Activated naive CD8-positive, alpha-beta T cell treated with anti-CD3 and anti-CD28 coated beads, Interleukin-2, amount 10 ng/mL, durations not matched to agents 7 days and 5 days (primary cell): ENCODE data around the gene GLCE. TPM values are rescaled to one million over a fixed set of nuclear protein-coding genes. Genes with fewer than 3 reads are reported as not detected.
"Not testable (repeated sequence)": the region's sequence is repeated elsewhere in the genome, so short reads cannot be mapped to it uniquely, and the experiment has no call there.

Experiments used
- ATAC-seq: fragments of 150-1000 bp; cut with Tn5 transposase; one replicate; pipeline ENCODE4 v1.10.0; 2021; ENCODE audit warnings: low read depth, moderate library complexity
- POLR2A ChIA-PET: fragments of 350-600 bp; sonication (Branson Sonifier 250); formaldehyde crosslinking; loops from one replicate; lab custom pipeline; 2021; ENCODE audit warnings: antibody characterized with exemption; lab: Charles Lee
- DNase-seq: peaks from one replicate; pipeline ENCODE4 v3.0.0; 2021
- H3K27ac Mint-ChIP-seq: one replicate; pipeline ENCODE4 v1.8.0; 2022; ENCODE audit warnings: mild to moderate bottlenecking, mixed read lengths
- H3K27me3 Mint-ChIP-seq: one replicate; pipeline ENCODE4 v1.8.0; 2022; ENCODE audit warnings: mild to moderate bottlenecking, moderate library complexity, mixed read lengths
- H3K36me3 Mint-ChIP-seq: one replicate; pipeline ENCODE4 v1.8.0; 2021; ENCODE audit warnings: mild to moderate bottlenecking, mixed read lengths
- H3K4me1 Mint-ChIP-seq: one replicate; pipeline ENCODE4 v1.8.0; 2021; ENCODE audit warnings: mixed read lengths
- H3K4me3 Mint-ChIP-seq: one replicate; pipeline ENCODE4 v1.8.0; 2022; ENCODE audit warnings: mild to moderate bottlenecking, moderate library complexity, mixed read lengths
- H3K9me3 Mint-ChIP-seq: one replicate; pipeline ENCODE4 v1.8.0; 2021; ENCODE audit warnings: mixed read lengths
- total RNA-seq, 2 experiments: library from RNA; stranded (reverse); gene quantifications; one replicate each; pipeline ENCODE4 v1.2.3, GENCODE V29; 2021

Gene GLCE
- total RNA-seq, 2 experiments from 2014 or later: 4.1 to 4.7 TPM

GRCh38 chr15:69156736-69157381 is 3.6 kb upstream of the GLCE start:
- no peak for ATAC-seq
- no peak overlapping the region for H3K27ac Mint-ChIP-seq
- H3K36me3 Mint-ChIP-seq: no peaks in the 10 kb centered on the region
- POLR2A ChIA-PET: no interaction called here
- H3K4me3 Mint-ChIP-seq: no peak overlapping the region
- peaks cover 11% of the 10 kb centered on the region for H3K4me1 Mint-ChIP-seq
- DNase-seq: no peak
- no peaks in the 10 kb centered on the region for H3K9me3 Mint-ChIP-seq
- peaks cover 35% of the 10 kb centered on the region for H3K27me3 Mint-ChIP-seq

DNA sequence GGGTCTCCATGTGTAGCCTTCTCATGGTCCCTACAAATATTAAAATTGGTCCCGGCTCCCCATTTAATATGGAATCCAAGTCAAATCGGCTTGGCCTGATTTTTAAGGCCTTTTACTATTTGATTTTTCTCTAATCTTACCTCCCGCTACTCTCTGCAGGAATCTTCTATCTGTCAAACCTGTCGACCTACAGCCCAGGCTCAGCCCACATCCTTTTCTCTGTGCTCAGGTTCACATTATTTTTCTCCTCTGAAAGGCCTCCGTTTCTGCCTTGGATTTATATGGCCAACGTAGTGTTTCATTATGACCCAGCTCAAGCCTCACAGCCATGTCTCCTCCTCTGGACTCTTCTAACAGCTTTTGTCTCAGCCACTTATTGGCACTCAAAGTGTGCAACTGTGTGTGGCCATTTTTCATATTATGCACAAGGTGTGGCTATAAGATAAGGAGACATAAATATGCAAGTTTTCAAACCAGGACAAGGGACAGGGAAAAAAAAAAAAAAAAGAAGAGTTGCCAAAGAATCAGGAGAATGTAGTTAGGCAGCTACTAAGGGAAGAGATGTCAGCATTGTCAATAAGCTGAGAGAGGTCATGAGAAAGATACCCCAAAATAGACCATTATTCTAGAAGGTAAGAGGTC is 2.1 kb upstream of the GLCE start:
- Mint-ChIP-seq H3K9me3 (no peaks in the 10 kb centered on the region), H3K27ac (no peak overlapping the region), H3K4me1 (peaks cover 12% of the 10 kb centered on the region), H3K27me3 (peaks cover 34% of the 10 kb centered on the region), H3K4me3 (no peak overlapping the region), H3K36me3 (no peaks in the 10 kb centered on the region)
- POLR2A ChIA-PET: no interaction called here
- no peak for ATAC-seq
- no peak for DNase-seq

DNA sequence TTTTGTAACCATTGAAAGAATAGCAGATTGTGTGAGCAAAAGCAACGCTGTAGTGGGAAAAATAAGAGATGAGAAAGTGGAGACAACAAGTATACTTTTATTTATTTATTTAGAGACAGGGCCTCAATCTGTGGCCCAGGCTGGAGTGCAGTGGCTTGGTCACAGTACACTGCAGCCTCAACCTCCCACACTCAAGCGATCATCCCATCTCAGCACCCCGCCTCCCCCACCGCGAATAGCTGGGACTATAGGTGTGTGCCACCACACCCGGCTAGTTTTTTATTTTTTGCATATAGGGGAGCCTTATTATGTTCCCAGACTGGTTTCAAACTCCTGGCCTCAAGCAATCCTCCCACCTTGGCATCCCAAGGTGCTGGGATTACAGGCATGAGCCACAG is 1.6 kb upstream of the GLCE start:
- POLR2A ChIA-PET: no interaction called here
- Mint-ChIP-seq H3K9me3 (no peaks in the 10 kb centered on the region), H3K36me3 (no peaks in the 10 kb centered on the region), H3K27ac (no peak overlapping the region), H3K4me1 (peaks cover 12% of the 10 kb centered on the region), H3K4me3 (peak overlapping the region; percentile 31), H3K27me3 (peaks cover 34% of the 10 kb centered on the region)
- DNase-seq: no peak
- no peak for ATAC-seq

- POLR2A ChIA-PET: interaction anchor here (0.7 to 1.4 kb wide), 3 partner anchors 51 to 939 kb away, joined by 3 read pairs; no protein-coding TSS in a partner anchor
- no peaks in the 10 kb centered on the region for H3K36me3 Mint-ChIP-seq
- no peak for DNase-seq
These were observed 662 bp upstream of the GLCE start for GRCh38 chr15:69159805-69160140.

GRCh38 chr15:69161079-69161877 is 843 bp downstream of the GLCE start:
- Mint-ChIP-seq H3K36me3 (no peaks in the 10 kb centered on the region), H3K27ac (peak overlapping the region; percentile 71), H3K9me3 (no peaks in the 10 kb centered on the region), H3K27me3 (peaks cover 23% of the 10 kb centered on the region), H3K4me3 (peak overlapping the region; percentile 95), H3K4me1 (peaks cover 12% of the 10 kb centered on the region)
- POLR2A ChIA-PET: interaction anchor here (0.8 to 1.4 kb wide), 7 partner anchors 35 to 937 kb away, joined by 3 to 5 read pairs (median 3); partner anchors contain the start of gene RPLP1
- ATAC-seq (peak; percentile 4), DNase-seq (peak; percentile 49)

More at GRCh38 chr15:69159805-69160140, 662 bp upstream of the GLCE start:
- Mint-ChIP-seq H3K4me3 (peak overlapping the region; percentile 95), H3K9me3 (no peaks in the 10 kb centered on the region), H3K4me1 (peaks cover 12% of the 10 kb centered on the region), H3K27ac (peak overlapping the region; percentile 72), H3K27me3 (peaks cover 33% of the 10 kb centered on the region)
- ATAC-seq: no peak

DNA sequence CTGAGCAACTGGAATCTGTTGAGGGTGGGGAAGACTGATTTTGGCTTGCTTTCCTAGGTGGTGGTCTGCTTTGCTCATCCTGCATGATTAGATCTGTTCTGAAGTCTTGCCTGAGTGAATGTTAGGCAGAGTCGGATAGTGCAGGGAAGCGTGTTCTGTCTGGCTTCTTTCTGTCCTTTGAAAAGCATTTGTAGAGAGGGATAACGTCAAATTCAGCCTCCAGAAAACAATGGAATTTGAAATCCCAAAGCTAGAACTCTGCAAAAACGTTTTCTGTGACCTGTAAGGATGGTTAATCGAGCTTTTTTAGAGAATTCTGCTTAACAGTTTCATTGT is 1.4 kb downstream of the GLCE start:
- no peaks in the 10 kb centered on the region for H3K36me3 Mint-ChIP-seq
- ATAC-seq (no peak), DNase-seq (no peak)
- peaks cover 12% of the 10 kb centered on the region for H3K4me1 Mint-ChIP-seq
- POLR2A ChIA-PET: interaction anchor here (0.6 kb wide), 2 partner anchors 139 to 306 kb away, joined by 3 to 4 read pairs; no protein-coding TSS in a partner anchor
- peak overlapping the region; percentile 95 for H3K4me3 Mint-ChIP-seq
- H3K27ac Mint-ChIP-seq: no peak overlapping the region
- peaks cover 23% of the 10 kb centered on the region for H3K27me3 Mint-ChIP-seq
- H3K9me3 Mint-ChIP-seq: no peaks in the 10 kb centered on the region

DNA sequence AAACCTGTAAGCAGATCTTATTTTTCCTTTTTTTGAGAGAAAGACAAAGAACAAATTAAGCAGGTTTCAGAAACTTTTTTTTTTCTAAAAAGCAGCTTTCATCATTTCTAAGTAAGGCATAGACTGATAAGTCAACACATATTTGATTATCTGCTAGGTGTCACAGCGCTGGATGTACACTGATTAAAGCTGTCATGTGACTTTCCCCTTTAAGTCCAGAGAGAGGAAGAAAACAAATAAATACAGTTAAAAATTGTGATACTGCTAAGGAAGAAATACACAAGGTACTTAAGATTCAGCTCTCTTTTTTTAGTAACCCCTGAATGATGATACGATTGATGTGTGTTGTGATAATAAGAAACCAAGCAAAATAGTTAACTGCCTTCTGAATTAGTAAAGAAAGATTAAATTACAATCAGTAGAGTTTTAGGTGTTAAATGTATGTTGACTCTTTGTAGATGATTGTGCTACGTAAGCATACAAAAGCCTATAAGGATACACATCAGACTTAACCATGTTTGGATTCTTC is 2.8 kb downstream of the GLCE start:
- no peak overlapping the region for H3K27ac Mint-ChIP-seq
- H3K27me3 Mint-ChIP-seq: peaks cover 17% of the 10 kb centered on the region
- peaks cover 13% of the 10 kb centered on the region for H3K4me1 Mint-ChIP-seq
- H3K4me3 Mint-ChIP-seq: no peak overlapping the region
- DNase-seq (no peak), ATAC-seq (no peak)
- no peaks in the 10 kb centered on the region for H3K9me3 Mint-ChIP-seq
- POLR2A ChIA-PET: interaction anchor here (0.7 kb wide), 1 partner anchor 23 kb away, joined by 4 read pairs; no protein-coding TSS in a partner anchor
- no peaks in the 10 kb centered on the region for H3K36me3 Mint-ChIP-seq

DNA sequence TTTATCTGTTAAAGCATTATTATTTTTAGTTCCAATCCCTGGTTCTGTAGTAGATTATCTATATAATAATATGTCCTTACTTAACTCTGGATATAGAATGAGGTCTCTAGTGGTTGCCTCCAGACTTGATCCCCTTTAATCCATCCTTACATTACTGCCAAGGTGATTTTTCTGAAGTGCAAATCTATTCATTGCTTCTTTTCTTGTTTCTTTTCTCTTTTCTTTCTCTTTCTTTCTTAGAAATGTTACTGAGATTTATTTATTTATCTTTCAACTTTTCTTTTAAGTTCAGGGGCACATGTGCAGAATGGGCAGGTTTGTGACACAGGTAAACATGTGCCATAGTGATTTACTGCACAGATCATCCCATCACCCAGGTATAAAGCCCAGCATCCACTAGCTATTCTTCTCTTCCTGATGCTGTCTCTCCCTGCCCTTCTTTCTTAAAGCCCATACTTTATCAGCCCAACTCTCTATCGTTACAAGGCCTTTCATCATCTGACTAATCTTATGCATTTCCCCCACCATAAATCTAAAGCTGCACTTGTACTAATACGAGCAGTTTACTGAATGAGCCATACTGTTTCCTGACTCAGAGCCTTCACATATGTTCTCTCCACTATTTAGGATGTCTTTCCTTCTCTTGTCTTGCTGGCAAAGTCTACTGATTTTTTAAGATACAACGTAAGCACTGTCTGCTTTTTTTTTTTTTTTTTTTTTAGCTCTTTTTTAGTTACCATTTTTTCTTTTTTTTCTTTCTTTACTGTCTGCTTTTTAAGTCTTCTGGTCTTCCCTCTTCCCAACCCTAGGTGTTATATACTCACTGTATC is 4.6 kb downstream of the GLCE start:
- H3K9me3 Mint-ChIP-seq: no peaks in the 10 kb centered on the region
- ATAC-seq (no peak), DNase-seq (no peak)
- H3K27me3 Mint-ChIP-seq: peaks cover 15% of the 10 kb centered on the region
- H3K27ac Mint-ChIP-seq: no peak overlapping the region
- H3K4me1 Mint-ChIP-seq: peaks cover 10% of the 10 kb centered on the region
- POLR2A ChIA-PET: no interaction called here
- H3K4me3 Mint-ChIP-seq: no peak overlapping the region
- no peaks in the 10 kb centered on the region for H3K36me3 Mint-ChIP-seq

DNA sequence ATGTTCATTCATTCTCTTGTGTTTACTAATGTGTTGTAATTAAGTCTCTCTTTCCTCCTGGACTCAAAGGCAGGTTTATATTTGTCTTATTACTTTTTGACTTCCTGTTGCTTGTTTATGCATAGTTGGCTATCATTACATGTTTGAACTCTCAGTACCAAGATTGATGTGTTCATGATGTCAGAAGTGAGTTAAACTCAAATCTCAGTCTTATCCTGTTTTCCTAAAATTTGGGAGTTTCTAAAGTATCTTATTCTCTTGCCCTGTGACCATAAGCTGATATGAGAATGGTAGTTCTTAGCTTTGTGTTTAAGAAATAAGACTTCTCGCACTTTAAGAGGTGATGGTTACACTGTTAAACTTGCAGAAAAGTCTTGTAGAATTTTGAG is 5.2 kb downstream of the GLCE start:
- peaks cover 8% of the 10 kb centered on the region for H3K4me1 Mint-ChIP-seq
- H3K27ac Mint-ChIP-seq: no peak overlapping the region
- DNase-seq: no peak
- H3K4me3 Mint-ChIP-seq: no peak overlapping the region
- H3K36me3 Mint-ChIP-seq: no peaks in the 10 kb centered on the region
- H3K9me3 Mint-ChIP-seq: no peaks in the 10 kb centered on the region
- ATAC-seq: no peak
- H3K27me3 Mint-ChIP-seq: peaks cover 15% of the 10 kb centered on the region
- POLR2A ChIA-PET: no interaction called here

- POLR2A ChIA-PET: no interaction called here
- H3K27me3 Mint-ChIP-seq: peaks cover 8% of the 10 kb centered on the region
- no peak overlapping the region for H3K4me3 Mint-ChIP-seq
- no peaks in the 10 kb centered on the region for H3K36me3 Mint-ChIP-seq
- H3K27ac Mint-ChIP-seq: no peak overlapping the region
- H3K4me1 Mint-ChIP-seq: peaks cover 2% of the 10 kb centered on the region
- no peak for DNase-seq
- ATAC-seq: no peak
- H3K9me3 Mint-ChIP-seq: no peaks in the 10 kb centered on the region
These were observed 6.9 kb downstream of the GLCE start for GRCh38 chr15:69167218-69167846.

DNA sequence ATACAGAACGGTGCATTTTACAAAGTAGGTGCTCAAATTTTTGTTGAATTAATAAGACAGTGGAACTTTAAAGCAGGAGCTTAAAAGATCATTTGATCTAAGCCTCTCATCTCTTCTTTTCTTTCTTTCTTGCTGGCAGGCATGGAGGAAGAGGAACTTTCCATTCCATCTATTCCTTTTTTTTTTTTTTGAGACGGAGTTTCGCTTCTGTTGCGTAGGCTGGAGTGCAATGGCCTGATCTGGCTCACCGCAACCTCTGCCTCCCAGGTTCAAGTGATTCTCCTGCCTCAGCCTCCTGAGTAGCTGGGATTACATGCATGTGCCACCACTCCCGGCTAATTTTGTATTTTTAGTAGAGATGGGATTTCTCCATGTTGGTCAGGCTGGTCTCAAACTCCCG is 7.9 kb downstream of the GLCE start:
- DNase-seq, ATAC-seq, H3K4me3 Mint-ChIP-seq, H3K27ac Mint-ChIP-seq, H3K9me3 Mint-ChIP-seq, H3K4me1 Mint-ChIP-seq, H3K27me3 Mint-ChIP-seq, H3K36me3 Mint-ChIP-seq: not testable (repeated sequence)
- POLR2A ChIA-PET: interaction anchor here (0.7 kb wide), 1 partner anchor 285 kb away, joined by 4 read pairs; no protein-coding TSS in a partner anchor

DNA sequence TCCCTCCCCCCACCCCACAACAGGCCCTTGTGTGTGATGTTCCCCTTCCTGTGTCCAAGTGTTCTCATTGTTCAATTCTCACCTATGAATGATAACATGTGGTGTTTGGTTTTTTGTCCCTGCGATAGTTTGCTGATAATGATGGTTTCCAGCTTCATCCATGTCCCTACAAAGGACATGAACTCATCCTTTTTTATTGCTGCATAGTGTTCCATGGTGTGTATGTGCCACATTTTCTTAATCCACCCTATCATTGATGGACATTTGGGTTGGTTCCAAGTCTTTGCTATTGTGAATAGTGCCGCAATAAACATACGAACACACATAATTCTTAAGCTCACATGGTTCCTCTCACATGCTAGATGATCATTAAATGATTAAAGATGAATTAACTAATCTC is 9.1 kb downstream of the GLCE start:
- H3K27ac Mint-ChIP-seq, H3K4me1 Mint-ChIP-seq, POLR2A ChIA-PET, ATAC-seq, DNase-seq, H3K9me3 Mint-ChIP-seq, H3K4me3 Mint-ChIP-seq, H3K36me3 Mint-ChIP-seq, H3K27me3 Mint-ChIP-seq: not testable (repeated sequence)
